Stimulated activated CD8-positive, alpha-beta memory T cell treated with anti-CD3 and anti-CD28 coated beads, Interleukin-12 subunit alpha, Interleukin-12 subunit beta, amount 100 ng/mL, for 1 hour (primary cell): ENCODE results near the gene GID4.

Source experiments
- DNase-seq: peaks from one replicate; pipeline ENCODE4 v3.0.0-alpha.2; 2020; ENCODE audit warnings: low read depth

Gene GID4

DNA sequence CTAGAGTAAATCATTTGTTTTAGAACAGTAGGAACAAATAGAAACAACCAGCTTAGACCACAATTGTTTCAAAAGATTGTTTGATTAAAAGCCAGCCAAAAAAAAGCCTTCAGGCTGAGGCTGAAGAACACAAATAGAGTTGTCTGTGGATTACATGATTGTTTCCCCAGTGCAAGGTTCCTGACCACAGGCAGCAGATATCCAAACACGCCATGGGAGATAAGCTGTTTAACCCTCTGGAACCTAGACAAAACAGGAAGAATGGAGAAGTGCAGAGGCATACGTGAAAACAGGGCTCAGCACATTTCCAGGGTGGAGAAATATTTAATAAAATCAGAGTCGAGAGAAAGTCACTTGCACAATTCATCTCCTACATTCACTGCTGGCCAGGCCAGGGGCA, 21.2 kb upstream of the GID4 start:
- DNase-seq, result no peak

GRCh38 chr17:18018411-18018921, 20.7 kb upstream of the GID4 start:
- DNase-seq, result no peak

DNA sequence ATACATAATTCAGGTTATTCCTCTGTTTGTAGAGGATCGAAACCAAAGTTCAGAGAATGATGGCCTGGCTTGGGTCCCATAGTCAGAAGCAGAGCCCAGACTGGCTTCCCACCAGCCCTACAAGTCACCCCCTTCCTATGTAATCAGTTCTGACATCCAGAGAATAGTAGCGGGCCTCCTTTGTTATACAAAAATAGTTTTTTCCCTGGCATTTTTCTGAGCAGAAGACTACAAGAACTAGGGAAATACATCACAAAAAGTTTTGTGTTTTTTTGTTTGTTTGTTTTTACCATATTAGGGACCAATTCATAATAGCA, 19.4 kb upstream of the GID4 start:
- DNase-seq, result no peak

GRCh38 chr17:18020971-18021370, 18.2 kb upstream of the GID4 start:
- DNase-seq, result no peak

GRCh38 chr17:18021372-18021771, 17.8 kb upstream of the GID4 start:
- DNase-seq, result no peak

GRCh38 chr17:18025241-18025944, 13.8 kb upstream of the GID4 start:
- no peak for DNase-seq

- no peak for DNase-seq
Measured at GRCh38 chr17:18025945-18026776, 13.0 kb upstream of the GID4 start.

GRCh38 chr17:18027280-18027679, 11.9 kb upstream of the GID4 start:
- no peak for DNase-seq

GRCh38 chr17:18028114-18028951, 10.9 kb upstream of the GID4 start:
- no peak for DNase-seq

GRCh38 chr17:18028952-18029540, 10.2 kb upstream of the GID4 start:
- DNase-seq, result no peak

DNA sequence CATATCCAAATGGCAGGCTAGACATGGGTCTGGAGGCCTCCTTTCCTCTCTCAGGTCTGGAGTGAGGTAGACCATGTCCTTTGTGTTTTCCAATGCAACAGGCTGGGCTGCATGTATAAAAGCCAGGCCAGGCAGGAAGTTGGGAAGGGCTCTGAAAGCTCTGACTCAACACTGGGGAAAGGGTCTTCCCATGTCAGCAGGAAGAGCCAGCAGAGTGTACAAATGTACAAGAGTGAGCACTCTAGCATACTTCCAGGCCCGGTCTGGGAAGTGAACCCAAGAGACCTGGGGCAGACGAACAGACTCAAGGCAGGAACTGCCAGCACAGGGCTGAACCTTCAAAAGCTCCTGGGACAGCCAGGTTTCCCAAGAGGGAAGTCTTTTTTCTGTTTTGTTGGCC, 7.3 kb upstream of the GID4 start:
- DNase-seq, result no peak

GRCh38 chr17:18033442-18034099, 5.6 kb upstream of the GID4 start:
- no peak for DNase-seq

- no peak for DNase-seq
Measured at GRCh38 chr17:18035704-18036103, 3.5 kb upstream of the GID4 start.

GRCh38 chr17:18037486-18037885, 1.7 kb upstream of the GID4 start:
- DNase-seq, result no peak

DNA sequence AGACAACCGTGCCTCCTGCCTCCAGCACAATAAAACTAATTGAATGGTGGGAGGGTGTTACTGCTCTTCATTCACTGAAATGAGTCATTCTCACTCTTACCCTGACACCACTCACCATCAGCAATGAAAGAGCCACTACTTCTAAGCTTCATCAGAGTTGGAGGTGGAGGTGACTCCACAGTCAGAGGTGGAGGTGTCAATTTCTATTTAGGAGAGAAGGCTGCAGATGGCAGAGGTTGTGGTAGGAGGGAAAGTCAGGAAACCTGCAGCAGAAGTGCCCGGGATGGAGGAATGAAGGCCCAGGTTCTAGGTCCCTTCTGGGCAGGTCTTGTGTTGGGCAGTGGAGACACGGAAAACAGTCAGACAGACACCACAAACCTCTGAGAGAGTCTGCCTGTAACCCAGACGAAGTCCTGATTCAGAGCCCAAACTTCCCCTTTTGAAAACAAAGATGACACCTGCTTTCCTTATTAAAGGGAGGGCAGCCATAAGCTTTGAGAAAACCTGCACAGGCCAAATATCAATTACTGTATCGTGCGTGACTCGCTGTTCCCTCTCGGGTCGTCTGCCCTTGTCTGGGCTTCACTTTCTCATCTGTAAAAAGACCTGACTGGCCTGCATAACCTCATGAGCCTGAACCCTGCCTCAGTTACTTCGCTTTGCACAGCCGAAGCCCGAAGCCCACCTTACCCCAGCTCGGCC, 908 bp upstream of the GID4 start:
- no peak for DNase-seq

DNA sequence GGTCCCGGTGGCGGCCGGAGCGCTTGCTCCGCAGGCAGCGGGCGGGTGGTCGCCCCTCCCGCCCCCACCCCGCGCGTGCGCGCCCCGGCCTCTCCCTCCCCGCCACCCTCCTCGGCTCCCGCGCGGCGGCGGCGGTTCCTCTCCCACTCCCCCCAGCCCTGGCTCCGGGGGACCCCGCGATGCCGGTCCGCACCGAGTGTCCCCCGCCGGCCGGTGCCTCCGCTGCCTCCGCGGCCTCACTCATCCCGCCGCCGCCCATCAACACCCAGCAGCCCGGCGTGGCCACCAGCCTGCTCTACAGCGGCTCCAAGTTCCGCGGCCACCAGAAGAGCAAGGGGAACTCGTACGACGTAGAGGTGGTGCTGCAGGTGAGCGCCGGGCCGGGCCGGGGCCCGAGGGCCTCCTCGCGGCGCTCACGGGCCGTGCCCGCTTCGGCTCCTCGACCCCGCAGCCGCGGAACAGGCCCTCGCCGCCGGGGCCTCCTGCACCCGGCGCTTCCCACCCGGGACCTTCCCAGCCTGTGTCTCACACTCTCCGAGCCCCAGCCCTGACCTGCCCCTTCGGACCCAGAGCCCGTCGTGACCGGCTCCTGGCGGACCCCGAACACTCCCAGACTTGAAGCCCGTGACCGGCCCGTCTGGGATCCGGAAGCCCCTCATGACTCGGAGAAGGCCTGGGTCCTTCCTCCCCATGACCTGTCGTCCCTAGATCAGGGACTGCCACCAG, 490 bp downstream of the GID4 start:
- DNase-seq, result no peak

- DNase-seq, result no peak
Measured at GRCh38 chr17:18040261-18040858, 1.2 kb downstream of the GID4 start.

DNA sequence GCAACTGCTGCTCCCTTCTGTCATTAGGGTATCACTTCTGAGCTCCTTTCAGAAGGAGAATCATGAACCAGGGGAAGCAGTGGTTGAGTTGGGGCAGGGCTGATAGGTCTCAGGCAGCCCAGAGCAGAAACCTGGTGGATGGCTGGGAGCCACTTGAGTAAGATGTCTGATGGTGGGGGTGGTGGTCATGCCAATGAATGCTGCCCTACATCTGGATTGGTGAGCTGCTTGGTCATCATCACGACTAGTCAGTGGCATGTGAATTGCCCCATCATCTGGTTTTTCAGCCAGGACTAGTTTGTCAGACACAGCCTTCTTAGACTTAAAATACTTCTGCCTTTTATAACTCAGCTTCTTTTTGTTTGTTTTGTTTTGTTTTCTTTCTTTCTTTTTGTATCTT, 2.6 kb downstream of the GID4 start:
- DNase-seq, result no peak

GRCh38 chr17:18042983-18043382, 3.8 kb downstream of the GID4 start:
- DNase-seq, result no peak

DNA sequence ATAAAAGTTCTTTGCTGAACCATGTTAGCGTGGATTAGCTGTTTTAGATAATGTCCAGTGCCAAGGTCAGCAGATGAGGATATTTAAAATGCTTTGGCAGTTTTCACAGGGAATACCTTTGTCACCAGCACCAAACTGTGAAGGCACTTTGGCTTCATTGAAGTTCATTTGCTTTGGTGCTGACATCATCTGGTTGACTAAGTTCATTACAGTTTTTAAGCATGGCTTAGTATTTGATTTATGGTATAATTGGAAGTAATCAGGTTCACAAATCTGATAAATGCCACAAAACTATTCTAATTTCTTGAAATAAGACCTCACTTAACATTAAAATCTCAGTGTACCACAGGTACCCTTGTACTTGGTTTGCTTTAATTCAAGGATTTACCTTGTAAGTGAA, 4.3 kb downstream of the GID4 start:
- no peak for DNase-seq
